H54 (cell line): ENCODE measurements around the gene CLEC17A.
A peak's percentile ranks its signal among the peaks of the same experiment; 100 is the strongest.
"Not testable (repeated sequence)": the region's sequence is repeated elsewhere in the genome, so short reads cannot be mapped to it uniquely, and the experiment has no call there.

ENCODE experiments used
- DNase-seq: peaks from one replicate; pipeline ENCODE4 v3.0.0; 2011; ENCODE audit warnings: low spot score, mixed read lengths; ENCODE audit not compliant: insufficient read length
- FAIRE-seq: peaks from 3 replicates; lab custom pipeline; 2011; peaks lifted over from hg19 to GRCh38; lab: Jason Lieb, UNC
- POLR2A ChIP-seq: IDR thresholded peaks from 2 replicates; pipeline ENCODE4 v1.6.1; 2011; ENCODE audit warnings: low read depth, mild to moderate bottlenecking, low read length

Gene CLEC17A, protein sequence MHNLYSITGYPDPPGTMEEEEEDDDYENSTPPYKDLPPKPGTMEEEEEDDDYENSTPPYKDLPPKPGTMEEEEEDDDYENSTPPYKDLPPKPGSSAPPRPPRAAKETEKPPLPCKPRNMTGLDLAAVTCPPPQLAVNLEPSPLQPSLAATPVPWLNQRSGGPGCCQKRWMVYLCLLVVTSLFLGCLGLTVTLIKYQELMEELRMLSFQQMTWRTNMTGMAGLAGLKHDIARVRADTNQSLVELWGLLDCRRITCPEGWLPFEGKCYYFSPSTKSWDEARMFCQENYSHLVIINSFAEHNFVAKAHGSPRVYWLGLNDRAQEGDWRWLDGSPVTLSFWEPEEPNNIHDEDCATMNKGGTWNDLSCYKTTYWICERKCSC

GRCh38 chr19:14582894-14583340 lies at the start of gene CLEC17A:
Gene CLEC17A (plus strand): TSS chr19:14583084. CDS start chr19:14583161, 77 bp downstream.
- TF ChIP-seq POLR2A = no peak
- DNase-seq = no peak
- FAIRE-seq = no peak

GRCh38 chr19:14533450-14533849 lies 49.4 kb upstream of the CLEC17A start:
- no peak for TF ChIP-seq POLR2A
- DNase-seq (no peak), FAIRE-seq (no peak)

GRCh38 chr19:14536926-14537692 lies 45.8 kb upstream of the CLEC17A start:
- no peak for FAIRE-seq
- TF ChIP-seq POLR2A = no peak
- peak; percentile 71 for DNase-seq

- no peak for FAIRE-seq
- no peak for TF ChIP-seq POLR2A
- DNase-seq = no peak
These were observed 42.0 kb upstream of the CLEC17A start for GRCh38 chr19:14540741-14541525.

DNA sequence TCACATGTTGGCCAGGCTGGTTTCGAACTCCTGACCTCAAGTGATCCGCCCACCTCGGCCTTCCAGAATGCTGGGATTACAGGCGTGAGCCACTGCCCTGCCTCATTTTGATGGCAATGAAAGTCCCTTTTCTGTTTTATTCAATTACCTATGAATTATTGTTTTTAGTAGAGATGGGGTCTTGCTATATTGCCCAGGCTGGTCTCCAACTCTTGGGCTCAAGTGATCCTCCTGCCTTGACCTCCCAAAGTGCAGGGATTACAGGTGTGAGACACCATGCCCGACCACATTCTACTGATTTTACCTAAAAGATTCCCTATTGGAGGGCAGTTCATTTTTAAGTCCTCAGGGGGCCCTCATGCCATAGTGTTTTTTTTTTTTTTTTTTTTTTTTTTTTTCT lies 40.9 kb upstream of the CLEC17A start:
- FAIRE-seq, DNase-seq: not testable (repeated sequence)

DNA sequence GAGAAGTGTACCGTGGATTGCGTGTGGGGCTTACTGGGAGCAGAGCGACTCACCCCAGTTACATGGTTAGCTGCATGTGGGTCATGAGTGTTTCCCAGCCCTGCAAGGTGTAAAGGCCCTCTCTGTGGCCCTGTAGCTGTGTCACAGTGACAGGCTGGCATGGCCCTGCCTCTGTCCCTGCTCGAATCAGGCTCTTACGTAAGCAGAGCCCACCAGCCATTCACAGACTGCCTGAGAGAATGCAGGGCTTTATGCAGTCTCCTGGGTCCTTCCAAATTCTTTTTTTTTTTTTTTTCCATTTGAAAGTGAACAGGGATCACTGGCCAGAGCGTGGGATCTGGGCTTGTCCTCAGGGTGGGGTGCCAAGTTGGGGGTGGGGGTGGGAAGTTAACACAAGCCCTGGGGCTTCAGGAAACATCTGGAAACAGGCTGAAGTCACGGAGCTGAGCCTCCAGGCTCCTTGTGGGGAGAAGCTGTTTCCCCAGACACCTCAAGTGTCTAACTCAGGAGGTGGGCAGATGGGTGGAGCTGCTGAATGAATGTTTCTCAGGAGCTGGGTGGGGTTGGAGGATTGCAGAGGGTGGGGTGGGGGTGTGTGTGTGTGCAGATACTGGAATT lies 40.1 kb upstream of the CLEC17A start:
- no peak for DNase-seq
- no peak for TF ChIP-seq POLR2A
- no peak for FAIRE-seq

- DNase-seq = no peak
- no peak for TF ChIP-seq POLR2A
- no peak for FAIRE-seq
These were observed 38.8 kb upstream of the CLEC17A start for GRCh38 chr19:14544047-14544446.

GRCh38 chr19:14544977-14545715 lies 37.7 kb upstream of the CLEC17A start:
- no peak for TF ChIP-seq POLR2A
- FAIRE-seq (no peak), DNase-seq (no peak)

DNA sequence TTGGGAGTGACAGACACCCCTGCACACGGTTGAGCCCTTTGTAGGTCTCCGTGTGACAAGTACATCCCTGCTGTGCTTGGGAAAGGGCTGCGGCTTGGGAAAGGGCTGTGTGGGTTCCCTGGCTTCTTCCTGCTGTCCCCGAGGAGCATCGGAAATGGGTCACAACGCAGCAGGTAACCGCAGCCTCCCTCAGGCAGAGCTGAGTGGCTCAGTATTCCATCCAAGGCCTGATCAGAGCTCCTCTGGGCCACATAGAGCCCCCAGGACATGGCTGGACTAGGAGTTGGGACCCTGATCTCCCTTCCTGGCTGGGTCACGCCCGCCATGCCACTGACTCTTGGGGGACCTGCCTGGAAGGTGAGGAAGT lies 37.2 kb upstream of the CLEC17A start:
- no peak for FAIRE-seq
- DNase-seq = no peak
- no peak for TF ChIP-seq POLR2A

DNA sequence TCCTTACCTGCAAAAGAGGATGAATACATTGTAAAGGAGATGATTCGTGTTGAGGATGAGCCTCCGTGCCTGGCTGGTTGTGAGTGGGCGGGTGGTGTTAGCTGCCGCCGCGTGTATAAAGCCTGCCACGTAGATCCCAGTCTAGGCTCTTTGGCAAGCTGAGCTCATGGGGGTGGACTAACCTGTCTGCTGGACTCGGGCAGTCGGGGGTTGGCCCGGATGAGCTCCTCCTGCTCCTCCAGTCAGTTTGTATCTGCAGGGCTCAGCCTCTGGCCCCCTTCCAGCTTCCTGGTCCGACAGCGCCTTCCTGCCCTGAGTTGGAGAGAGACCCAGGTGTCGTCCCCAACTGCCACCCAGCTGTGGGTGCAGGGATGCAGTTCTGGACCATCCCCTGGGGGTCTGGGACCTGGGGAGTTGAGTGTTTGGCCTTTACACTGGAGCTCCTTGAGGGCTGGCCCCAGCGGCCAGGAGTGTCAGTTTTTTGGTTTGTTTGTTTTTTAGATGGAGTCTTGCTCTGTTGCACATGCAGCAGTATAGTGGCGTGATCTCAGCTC lies 32.6 kb upstream of the CLEC17A start:
- FAIRE-seq (no peak), DNase-seq (no peak)
- TF ChIP-seq POLR2A = no peak

DNA sequence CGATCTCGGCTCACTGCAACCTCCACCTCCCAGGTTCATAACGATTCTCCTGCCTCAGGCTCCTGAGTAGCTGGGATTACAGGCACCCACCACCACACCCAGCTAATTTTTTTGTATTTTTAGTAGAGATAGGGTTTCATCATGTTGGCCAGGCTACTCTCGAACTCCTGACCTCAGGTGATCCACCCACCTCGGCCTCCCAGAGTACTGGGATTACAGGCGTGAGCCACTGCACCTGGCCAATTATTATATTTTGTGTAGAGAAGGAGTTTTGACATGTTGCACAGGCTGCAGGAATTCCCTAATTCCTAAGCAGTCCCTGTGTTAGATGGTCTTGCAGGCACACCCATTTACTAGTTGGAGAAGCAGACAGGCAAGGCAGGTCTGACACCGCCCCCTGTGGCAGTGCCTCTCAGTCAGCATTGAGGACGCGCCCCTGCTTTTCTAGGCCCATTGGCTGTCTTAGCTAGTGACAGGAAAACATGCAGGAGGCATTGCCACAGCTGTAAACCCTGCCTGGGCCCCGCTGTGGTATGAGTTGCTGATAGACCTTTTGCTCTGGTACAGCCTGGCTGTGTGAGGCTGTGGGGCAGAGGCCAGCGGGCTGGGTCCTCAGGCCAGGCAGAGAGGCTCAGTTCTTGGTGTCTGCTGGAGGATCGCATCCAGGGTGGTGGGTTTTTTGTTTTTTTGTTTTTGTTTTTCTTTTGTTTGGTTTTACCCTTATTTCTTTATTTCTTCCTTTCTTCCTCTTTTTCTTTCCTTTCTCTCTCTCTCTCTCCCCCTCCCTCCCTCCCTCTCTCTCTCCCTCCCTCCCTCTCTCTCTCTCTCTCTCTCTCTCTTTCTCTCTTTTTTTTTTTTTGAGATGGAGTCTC lies 31.5 kb upstream of the CLEC17A start:
- FAIRE-seq, DNase-seq: not testable (repeated sequence)

DNA sequence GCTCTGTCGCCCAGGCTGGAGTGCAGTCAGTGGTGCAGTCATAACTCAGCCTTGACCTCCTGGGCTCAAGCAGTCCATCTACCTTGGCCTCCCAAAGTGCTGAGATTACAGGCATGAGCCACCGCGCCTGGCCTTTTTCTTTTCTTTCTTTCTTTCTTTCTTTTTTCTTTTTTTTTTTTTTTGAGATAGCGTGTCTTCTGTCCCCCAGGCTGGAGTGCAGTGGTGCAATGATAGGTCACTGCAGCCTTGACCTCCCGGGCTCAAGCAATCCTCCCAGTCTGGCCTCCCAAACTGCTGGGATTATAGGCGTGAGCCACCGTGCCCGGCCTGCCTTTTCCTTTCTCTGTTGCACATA lies 30.9 kb upstream of the CLEC17A start:
- DNase-seq, FAIRE-seq: not testable (repeated sequence)
